IMR-90 (cell line): ENCODE results near the gene ADGRL4. TPM values are rescaled to one million over a fixed set of nuclear protein-coding genes. Genes with fewer than 3 reads are reported as not detected.
A peak's percentile ranks its signal among the peaks of the same experiment; 100 is the strongest.

Experiments used
- ATAC-seq: fragments of 200-7000 bp; cut with Tn5 transposase; 2 replicates; pipeline ENCODE4 v1.9.1; 2020; ENCODE audit warnings: low read depth, mild to moderate bottlenecking, moderate library complexity
- BruUV-seq: library from RNA; stranded (reverse); fragments of 400-500 nt; replicated peaks from 2 replicates; lab custom pipeline; 2021; lab: Mats Ljungman, UMichigan
- CTCF ChIA-PET: fragments of 300-600 bp; formaldehyde crosslinking; extraction: SDS; loops from one replicate; lab custom pipeline; 2021; ENCODE audit warnings: antibody characterized with exemption; lab: Yijun Ruan, JAX
- POLR2A ChIA-PET: fragments of 300-600 bp; sonication (Branson Sonifier 250); formaldehyde crosslinking; loops from one replicate; lab custom pipeline; 2022; ENCODE audit warnings: antibody characterized with exemption; ENCODE audit not compliant: unreplicated experiment; lab: Charles Lee
- DNase-seq: peaks from one replicate; pipeline ENCODE4 v3.0.0; 2013
- H2AFZ ChIP-seq: replicated peaks from 2 replicates; pipeline ENCODE3; 2013; ENCODE audit warnings: low read length, mild to moderate bottlenecking; ENCODE audit not compliant: poor library complexity
- H2AK5ac ChIP-seq: 2 replicates; pipeline ENCODE4 v1.6.1; 2013; ENCODE audit warnings: low read depth, low read length, inconsistent platforms
- H2AK9ac ChIP-seq: replicated peaks from 2 replicates; pipeline ENCODE3; 2013; ENCODE audit warnings: mild to moderate bottlenecking, low read depth, low read length, moderate library complexity; ENCODE audit not compliant: poor library complexity
- H2BK120ac ChIP-seq: 2 replicates; pipeline ENCODE4 v1.6.1; 2013; ENCODE audit warnings: low read depth, low read length, inconsistent platforms
- H2BK15ac ChIP-seq: 3 replicates; pipeline ENCODE4 v1.6.1; 2013; ENCODE audit warnings: low read depth, low read length, inconsistent platforms
- H2BK20ac ChIP-seq: 2 replicates; pipeline ENCODE4 v1.6.1; 2013; ENCODE audit warnings: low read depth, mild to moderate bottlenecking, inconsistent platforms, low read length, moderate library complexity
- H2BK5ac ChIP-seq: 2 replicates; pipeline ENCODE4 v1.6.1; 2013; ENCODE audit warnings: mild to moderate bottlenecking, low read depth, low read length, inconsistent platforms; ENCODE audit not compliant: poor library complexity, severe bottlenecking
- H3K14ac ChIP-seq: replicated peaks from 2 replicates; pipeline ENCODE4 v1.6.1; 2013; ENCODE audit warnings: low read depth, low read length, inconsistent platforms
- H3K18ac ChIP-seq: 2 replicates; pipeline ENCODE4 v1.6.1; 2013; ENCODE audit warnings: low read depth, low read length, control low read depth
- H3K23ac ChIP-seq: 2 replicates; pipeline ENCODE4 v1.6.1; 2013; ENCODE audit warnings: low read depth, low read length, inconsistent platforms
- H3K27ac ChIP-seq: 2 replicates; pipeline ENCODE4 v1.5.1; 2013; ENCODE audit warnings: mild to moderate bottlenecking, control low read depth, low read length; ENCODE audit not compliant: insufficient read depth
- H3K27me3 ChIP-seq: 2 replicates; pipeline ENCODE4 v1.6.1; 2013; ENCODE audit warnings: low read length; ENCODE audit not compliant: control insufficient read depth, insufficient read depth
- H3K36me3 ChIP-seq: 2 replicates; pipeline ENCODE4 v1.6.1; 2013; ENCODE audit warnings: low read length, mixed read lengths; ENCODE audit not compliant: control insufficient read depth, insufficient read depth
- H3K4ac ChIP-seq: 2 replicates; pipeline ENCODE4 v1.6.1; 2013; ENCODE audit warnings: low read depth, low read length, inconsistent platforms
- H3K4me1 ChIP-seq: 2 replicates; pipeline ENCODE4 v1.6.1; 2013; ENCODE audit warnings: low read length, mixed read lengths; ENCODE audit not compliant: control insufficient read depth, insufficient read depth
- H3K4me2 ChIP-seq: 2 replicates; pipeline ENCODE4 v1.6.1; 2013; ENCODE audit warnings: low read depth, mild to moderate bottlenecking, control low read depth, low read length, moderate library complexity
- H3K4me3 ChIP-seq: 2 replicates; pipeline ENCODE4 v1.5.1; 2013; ENCODE audit warnings: low read depth, mild to moderate bottlenecking, control low read depth, low read length, moderate library complexity; ENCODE audit not compliant: insufficient read depth
- H3K56ac ChIP-seq: 2 replicates; pipeline ENCODE4 v1.6.1; 2013; ENCODE audit warnings: low read length, inconsistent platforms; ENCODE audit not compliant: insufficient read depth; ENCODE audit errors: extremely low read depth
- H3K79me1 ChIP-seq, 2 experiments: 2 replicates each; pipeline ENCODE4 v1.6.1; 2013; ENCODE audit warnings: low read length in 2 of 2, inconsistent platforms in 1 of 2, low read depth in 1 of 2
- H3K9ac ChIP-seq: 2 replicates; pipeline ENCODE4 v1.6.1; 2013; ENCODE audit warnings: low read depth, low read length, control low read depth
- H3K9me1 ChIP-seq: 2 replicates; pipeline ENCODE4 v1.6.1; 2013; ENCODE audit warnings: low read length, inconsistent platforms; ENCODE audit not compliant: insufficient read depth
- H3K9me3 ChIP-seq: 2 replicates; pipeline ENCODE4 v1.6.1; 2013; ENCODE audit warnings: low read length; ENCODE audit not compliant: control insufficient read depth, insufficient read depth
- H4K20me1 ChIP-seq: 2 replicates; pipeline ENCODE4 v1.6.1; 2013; ENCODE audit warnings: low read length, inconsistent platforms; ENCODE audit not compliant: insufficient read depth
- H4K5ac ChIP-seq: 2 replicates; pipeline ENCODE4 v1.6.1; 2013; ENCODE audit warnings: mild to moderate bottlenecking, low read depth, low read length, control low read depth
- H4K8ac ChIP-seq, 2 experiments: 2 replicates each; pipeline ENCODE4 v1.6.1; 2013; ENCODE audit warnings: low read depth in 2 of 2, low read length in 2 of 2, control low read depth in 1 of 2, inconsistent platforms in 1 of 2
- H4K91ac ChIP-seq: 2 replicates; pipeline ENCODE4 v1.6.1; 2013; ENCODE audit warnings: low read depth, low read length, inconsistent platforms; ENCODE audit not compliant: insufficient read depth
- BHLHE40 ChIP-seq: fragments of 150-350 bp; IDR thresholded peaks from 2 replicates; pipeline ENCODE4 v1.6.1; 2016; ENCODE audit warnings: mild to moderate bottlenecking, low read depth, low read length
- MXI1 ChIP-seq: IDR thresholded peaks from 2 replicates; pipeline ENCODE4 v1.6.1; 2012; ENCODE audit warnings: low read depth, mild to moderate bottlenecking, low read length, moderate library complexity, borderline replicate concordance
- NFE2L2 ChIP-seq: fragments of 150-350 bp; IDR thresholded peaks from 2 replicates; pipeline ENCODE4 v1.6.1; 2016; ENCODE audit warnings: low read depth, mild to moderate bottlenecking, low read length
- RAD21 ChIP-seq: IDR thresholded peaks from 2 replicates; pipeline ENCODE4 v1.6.1; 2012; ENCODE audit warnings: low read length, improper control_type of control experiment
- WGBS, 2 experiments: methylation state at CpG; one replicate each; pipeline versions ENCODE4 v1.1.5 to v1.1.7; 2013; ENCODE audit warnings: missing lambda C conversion rate in 2 of 2; ENCODE audit not compliant: insufficient read length in 1 of 2; ENCODE audit errors: extremely low coverage in 2 of 2; 5-methylcytosine and 5-hydroxymethylcytosine counted together
- dilution Hi-C: fragments of 300-500 bp; cut with HindIII; formaldehyde crosslinking; loops from one replicate; pipeline ENCODE4 v1.14.3; 2018; ENCODE audit warnings: low sequenced_read_pairs; ENCODE audit not compliant: unreplicated experiment
- in situ Hi-C: fragments of 300-500 bp; cut with MboI; formaldehyde crosslinking; loops from 3 replicates; pipeline ENCODE4 v1.14.3; 2019; ENCODE audit warnings: low sequenced_read_pairs, inconsistent platforms, mixed read lengths
- intact Hi-C: fragments of 100-400 bp; cut with micrococcal nuclease; formaldehyde crosslinking; loops from 2 replicates; pipeline ENCODE4 v1.10.0; 2022
- polyA plus RNA-seq, 3 experiments: library from polyadenylated mRNA; depleted of rRNA; stranded (reverse); fragments of >200 nt; gene quantifications; 2 replicates each; pipeline ENCODE4 v1.2.3, GENCODE V29; 2012; ENCODE audit warnings: low replicate concordance in 1 of 3
- total RNA-seq: library from RNA; depleted of rRNA; stranded (reverse); fragments of >200 nt; gene quantifications from 2 replicates; pipeline ENCODE4 v1.2.3, GENCODE V29; 2012
- TF ChIP-seq, protein P1 (sequence below): fragments of 150-350 bp; IDR thresholded peaks from 2 replicates; pipeline ENCODE4 v1.6.1; 2017; ENCODE audit warnings: mild to moderate bottlenecking, antibody characterized with exemption, low read length, low read depth

Gene ADGRL4
- total and polyA plus RNA-seq, 2 of the 4 experiments (the other 2 are of a cell fraction) = 3.2 to 4.5 TPM

DNA sequence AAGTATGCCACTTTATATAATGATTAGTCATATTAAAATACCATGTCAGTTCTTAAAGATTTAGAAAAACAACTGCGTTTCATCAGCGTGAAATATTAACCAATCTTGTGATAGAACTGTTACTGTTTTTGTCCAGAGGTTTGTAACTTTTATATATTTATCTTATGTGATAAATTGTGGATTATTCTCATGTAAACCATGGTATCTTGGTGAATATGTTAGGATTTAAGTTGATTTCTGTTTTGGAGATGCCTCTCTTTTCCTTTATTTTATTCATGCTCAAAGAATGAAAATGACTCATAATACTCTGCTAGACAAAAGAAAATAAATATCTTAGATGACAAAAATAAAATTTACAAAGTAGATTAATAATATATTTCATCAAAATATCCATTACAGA is 88.4 kb downstream of the ADGRL4 start:
- ChIA-PET CTCF (interaction anchor here (0.6 kb wide), 1 partner anchor 221 kb away, joined by 3 read pairs; no protein-coding TSS in a partner anchor), POLR2A (no interaction called here)
- H2AK9ac ChIP-seq = no peak overlapping the region
- TF ChIP-seq BHLHE40 = no peak
- TF ChIP-seq NFE2L2 = no peak
- TF ChIP-seq MXI1 = no peak
- TF ChIP-seq, protein P1, sequence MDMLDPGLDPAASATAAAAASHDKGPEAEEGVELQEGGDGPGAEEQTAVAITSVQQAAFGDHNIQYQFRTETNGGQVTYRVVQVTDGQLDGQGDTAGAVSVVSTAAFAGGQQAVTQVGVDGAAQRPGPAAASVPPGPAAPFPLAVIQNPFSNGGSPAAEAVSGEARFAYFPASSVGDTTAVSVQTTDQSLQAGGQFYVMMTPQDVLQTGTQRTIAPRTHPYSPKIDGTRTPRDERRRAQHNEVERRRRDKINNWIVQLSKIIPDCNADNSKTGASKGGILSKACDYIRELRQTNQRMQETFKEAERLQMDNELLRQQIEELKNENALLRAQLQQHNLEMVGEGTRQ = no peak
- TF ChIP-seq RAD21 = no peak
- no peak overlapping the region for H4K91ac ChIP-seq
- H3K14ac ChIP-seq = no peak overlapping the region
- no peak overlapping the region for H3K27ac ChIP-seq
- no peaks in the 10 kb centered on the region for H3K79me1 ChIP-seq
- H3K36me3 ChIP-seq = no peaks in the 10 kb centered on the region
- H3K9me1 ChIP-seq = no peaks in the 10 kb centered on the region
- H3K27me3 ChIP-seq = no peaks in the 10 kb centered on the region
- no peak overlapping the region for H2BK15ac ChIP-seq
- H3K4ac ChIP-seq = no peak overlapping the region
- H4K8ac ChIP-seq = no peak overlapping the region
- H3K23ac ChIP-seq = no peak overlapping the region
- no CpG with 5 or more reads among the region's 2 CpGs for WGBS, 2 experiments
- in situ Hi-C loops (no loop called here), dilution Hi-C loops (no loop called here), intact Hi-C loops (no loop called here)
- no peak overlapping the region for H3K56ac ChIP-seq
- no TSS peak for BruUV-seq
- H2AK5ac ChIP-seq = no peak overlapping the region
- no peak overlapping the region for H4K5ac ChIP-seq
- no peak overlapping the region for H3K9ac ChIP-seq
- H2BK5ac ChIP-seq = no peak overlapping the region
- no peak overlapping the region for H2BK120ac ChIP-seq
- no peak overlapping the region for H3K4me3 ChIP-seq
- H2BK20ac ChIP-seq = no peak overlapping the region
- H4K20me1 ChIP-seq = no peaks in the 10 kb centered on the region
- H3K4me1 ChIP-seq = no peaks in the 10 kb centered on the region; the same call in 1 of the 2 replicates
- H3K18ac ChIP-seq = no peak overlapping the region
- no peak overlapping the region for H3K4me2 ChIP-seq
- H2AFZ ChIP-seq = no peak overlapping the region
- ATAC-seq (peak; percentile 79), DNase-seq (peak; percentile 43)
- H3K9me3 ChIP-seq = no peaks in the 10 kb centered on the region
